Fibroblast of the aortic adventitia (primary cell): ENCODE data around the gene NDOR1. TPM values are rescaled to one million over a fixed set of nuclear protein-coding genes. Genes with fewer than 3 reads are reported as not detected.

Source experiments
- DNase-seq: peaks from one replicate; pipeline ENCODE4 v3.0.0-alpha.2; 2010; ENCODE audit warnings: low read depth
- H3K4me3 ChIP-seq: 2 replicates; pipeline ENCODE4 v1.5.1; 2011; ENCODE audit warnings: low read depth, mild to moderate bottlenecking, control low read depth, low read length, moderate library complexity
- CTCF ChIP-seq: IDR thresholded peaks from 2 replicates; pipeline ENCODE4 v1.5.1; 2011; ENCODE audit warnings: mild to moderate bottlenecking, low read length, control low read depth, inconsistent platforms; ENCODE audit not compliant: insufficient read depth
- total RNA-seq: library from RNA; depleted of rRNA; stranded (reverse); fragments of >200 nt; gene quantifications from 2 replicates; pipeline ENCODE4 v1.2.3, GENCODE V29; 2012; ENCODE audit warnings: low replicate concordance

NDOR1 gene
- 8.5 and 8.6 TPM in 2 replicates for total RNA-seq

- DNase-seq = peak; percentile 71
- TF ChIP-seq CTCF = no peak
- H3K4me3 ChIP-seq = peak within 1 kb of the TSS; percentile 94
Measured at GRCh38 chr9:137205126-137206069, at the start of gene NDOR1, which contains the start of gene TMEM203. TSS of gene NDOR1 (plus strand) at chr9:137205700. CDS start at chr9:137205778, 78 bp downstream. TSS of gene TMEM203 (minus strand) at chr9:137205648. CDS start at chr9:137205414, 234 bp downstream.

GRCh38 chr9:137156567-137157375 lies 48.7 kb upstream of the NDOR1 start:
- DNase-seq = peak; percentile 41
- TF ChIP-seq CTCF = no peak
- H3K4me3 ChIP-seq = peak overlapping the region; percentile 45

DNA sequence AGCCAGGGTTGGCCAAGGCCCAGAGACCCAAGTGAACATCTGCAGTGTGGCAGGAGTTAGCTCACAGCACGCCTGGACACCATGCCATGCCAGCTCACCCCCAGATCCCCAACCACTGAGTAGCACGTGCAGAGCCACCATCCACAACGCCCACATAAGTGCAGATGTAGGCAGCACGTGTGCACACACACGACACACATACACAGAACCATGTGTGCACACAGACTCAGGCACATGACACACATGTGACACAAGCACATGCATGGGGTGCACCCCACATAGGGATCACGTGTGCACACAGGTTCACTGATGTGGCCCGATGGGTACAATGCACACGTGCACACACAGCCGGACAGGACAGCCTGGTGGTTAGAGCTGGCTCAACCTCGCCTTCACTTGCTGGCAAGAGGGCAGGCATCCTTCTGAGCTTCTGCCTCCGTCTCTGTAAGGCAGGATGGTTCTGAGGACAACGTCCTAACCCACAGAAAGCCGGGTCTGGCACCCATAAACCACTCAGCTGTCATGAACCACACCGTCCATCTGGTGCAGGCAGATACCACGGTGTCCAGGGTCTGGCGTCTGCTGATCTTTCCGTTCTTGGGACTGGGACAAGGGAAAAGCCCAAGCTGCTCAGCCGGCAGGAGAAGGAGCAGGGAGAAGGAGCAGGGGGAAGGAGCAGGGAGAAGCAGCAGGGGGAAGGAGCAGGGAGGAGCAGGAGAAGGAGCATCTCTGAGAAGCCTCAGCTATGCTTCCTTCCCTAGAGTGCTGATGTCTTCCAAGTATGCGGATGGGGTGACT lies 47.7 kb upstream of the NDOR1 start:
- DNase-seq = no peak
- TF ChIP-seq CTCF = no peak

GRCh38 chr9:137158625-137159024 lies 46.9 kb upstream of the NDOR1 start:
- DNase-seq = no peak
- no peak for TF ChIP-seq CTCF
- no peak overlapping the region for H3K4me3 ChIP-seq

More for the DNA sequence above, 47.7 kb upstream of the NDOR1 start:
- no peak overlapping the region for H3K4me3 ChIP-seq

DNA sequence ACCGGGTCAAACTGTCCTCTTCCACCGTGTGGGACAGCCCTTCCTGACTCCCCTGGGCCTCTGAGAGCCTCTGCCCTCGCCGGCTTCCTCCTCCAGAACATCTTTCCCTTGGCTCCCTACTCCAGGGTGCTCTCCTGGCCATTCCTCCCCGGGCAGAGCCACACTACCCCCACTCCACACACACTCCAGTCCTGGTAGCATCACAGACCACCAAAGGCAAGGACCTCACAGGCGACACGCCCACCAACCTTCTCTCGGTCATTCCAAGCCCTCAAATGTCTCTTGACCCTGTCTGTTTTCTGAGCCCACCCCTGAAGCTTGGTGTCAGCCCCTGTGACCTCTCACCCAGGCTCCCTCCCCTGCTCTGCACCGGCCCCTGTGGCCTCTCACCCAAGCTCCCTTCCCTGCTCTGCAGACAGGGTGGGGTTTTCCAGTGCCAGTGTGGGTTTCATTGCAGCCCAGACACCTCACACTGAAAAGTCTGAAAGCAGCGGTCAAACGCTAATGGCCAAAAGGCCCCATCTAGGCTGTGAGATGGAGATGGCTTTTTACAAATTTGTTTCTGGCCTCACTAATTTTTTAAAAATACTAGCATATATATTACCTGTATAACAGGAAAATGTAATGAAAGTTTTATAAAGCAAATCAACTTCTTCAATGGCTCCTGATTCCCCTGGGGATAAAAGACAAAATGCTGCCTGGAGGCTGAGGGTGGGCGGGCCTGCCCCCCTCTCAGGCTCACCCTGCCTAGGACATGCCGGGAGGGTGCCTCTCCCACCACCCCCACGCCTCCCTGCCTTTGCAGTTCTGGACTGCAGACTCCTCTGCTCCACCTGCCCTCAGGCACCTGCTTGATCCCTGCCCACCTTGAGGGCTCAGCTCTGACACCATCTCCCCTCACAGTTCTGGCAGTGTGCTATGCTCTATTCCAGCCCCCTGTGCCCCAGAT lies 46.1 kb upstream of the NDOR1 start:
- no peak overlapping the region for H3K4me3 ChIP-seq
- TF ChIP-seq CTCF = no peak
- no peak for DNase-seq
